HEK293 (cell line): ENCODE measurements around the gene GBA2.

ENCODE experiments used
- CTCF ChIP-seq: fragments of 450-650 bp; formaldehyde crosslinking; IDR thresholded peaks from 2 replicates; pipeline ENCODE4 v1.5.1; 2016; ENCODE audit warnings: missing biosample characterization, missing genetic modification characterization
- PRDM1 ChIP-seq: fragments of 450-650 bp; formaldehyde crosslinking; IDR thresholded peaks from 2 replicates; pipeline ENCODE4; 2016; ENCODE audit warnings: missing biosample characterization, missing genetic modification characterization
- SP3 ChIP-seq: fragments of 450-650 bp; formaldehyde crosslinking; IDR thresholded peaks from 2 replicates; pipeline ENCODE4 v1.5.1; 2016; ENCODE audit warnings: missing biosample characterization, missing genetic modification characterization
- TRIM28 ChIP-seq: IDR thresholded peaks from 2 replicates; pipeline ENCODE4 v1.6.1; 2011; ENCODE audit warnings: low read length, control low read depth, borderline replicate concordance
- YY1 ChIP-seq: fragments of 450-650 bp; formaldehyde crosslinking; IDR thresholded peaks from 2 replicates; pipeline ENCODE4 v1.5.1; 2018; ENCODE audit warnings: missing biosample characterization, missing genetic modification characterization
- ZEB2 ChIP-seq: fragments of 450-650 bp; formaldehyde crosslinking; IDR thresholded peaks from 2 replicates; pipeline ENCODE4 v1.5.1; 2016; ENCODE audit warnings: missing biosample characterization, missing genetic modification characterization
- ZNF174 ChIP-seq: fragments of 450-650 bp; formaldehyde crosslinking; IDR thresholded peaks from 2 replicates; pipeline ENCODE4 v1.5.0; 2017; ENCODE audit warnings: missing biosample characterization, mild to moderate bottlenecking, missing genetic modification characterization
- ZNF274 ChIP-seq, 2 experiments: fragments of 200-500 bp in 1 of 2; fragments of 450-650 bp in 1 of 2; sonication (Bioruptor generic) in 1 of 2; formaldehyde crosslinking in 1 of 2; IDR thresholded peaks; 2 replicates each; pipeline versions ENCODE4 v1.5.1 to v1.6.1; 2014 to 2016; ENCODE audit warnings: borderline replicate concordance in 1 of 2, inconsistent platforms in 1 of 2, low read length in 1 of 2, missing biosample characterization in 1 of 2, missing genetic modification characterization in 1 of 2
- ZNF530 ChIP-seq: fragments of 450-650 bp; formaldehyde crosslinking; IDR thresholded peaks from 2 replicates; pipeline ENCODE4 v1.5.1; 2016; ENCODE audit warnings: low read depth, missing biosample characterization, missing genetic modification characterization

GRCh38 chr9:35791297-35791921 lies 42.4 kb upstream of the GBA2 start, which contains the start of gene NPR2:
- TF ChIP-seq TRIM28 (no peak), ZNF274 (IDR thresholded peaks at IDR 0.05; ENCODE audit: low read length) (no peak), ZNF274 (tag by site-specific recombination; IDR thresholded peaks at IDR 0.05; ENCODE audit: borderline replicate concordance) (no peak), YY1 (tag by site-specific recombination) (no peak), ZNF530 (tag by site-specific recombination) (no peak), CTCF (tag by site-specific recombination) (no peak), PRDM1 (tag by site-specific recombination) (no peak), ZEB2 (no peak), ZNF174 (tag by site-specific recombination) (no peak), SP3 (no peak)
